ENCODE data around the gene TUBGCP2. TPM values are rescaled to one million over a fixed set of nuclear protein-coding genes. Genes with fewer than 3 reads are reported as not detected.
A peak's percentile ranks its signal among the peaks of the same experiment; 100 is the strongest.

Gene TUBGCP2
- total and polyA plus RNA-seq, 2 of the 13 experiments (the other 11 are each of a cell fraction or from before 2014, with no cell fraction given): 21.3 to 34.5 TPM

- TF ChIP-seq BCLAF1 (IDR thresholded peaks at IDR 0.05) (no peak), ZNF788 (CRISPR knock-in tag; IDR thresholded peaks at IDR 0.05; ENCODE audit: borderline replicate concordance) (peak; percentile 5; the same call in 1 of the 2 replicates), HNRNPUL1 (IDR thresholded peaks at IDR 0.05; ENCODE audit: low read depth, low read length) (no peak), SPEN (CRISPR knock-in tag; IDR thresholded peaks at IDR 0.05; ENCODE audit: low read depth) (peak; percentile 11; the same call in 1 of the 2 replicates), TARDBP (CRISPR knock-in tag; IDR thresholded peaks at IDR 0.05) (no peak), SP5 (CRISPR knock-in tag; IDR thresholded peaks at IDR 0.05; ENCODE audit: borderline replicate concordance, low read depth) (no peak), DMTF1 (CRISPR knock-in tag; IDR thresholded peaks at IDR 0.05) (no peak), HNF1A (IDR thresholded peaks at IDR 0.05; ENCODE audit: low read depth) (no peak), HNF1A (CRISPR knock-in tag; IDR thresholded peaks at IDR 0.05; ENCODE audit: borderline replicate concordance) (no peak), ZKSCAN8 (CRISPR knock-in tag; IDR thresholded peaks at IDR 0.05; ENCODE audit: borderline replicate concordance) (no peak), DDIT3 (CRISPR knock-in tag; IDR thresholded peaks at IDR 0.05) (no peak), ZNF530 (CRISPR knock-in tag; IDR thresholded peaks at IDR 0.05; ENCODE audit: low read depth) (no peak), CEBPB (IDR thresholded peaks at IDR 0.05; ENCODE audit: borderline replicate concordance, low read depth, low read length) (no peak), SP2 (CRISPR knock-in tag; IDR thresholded peaks at IDR 0.05) (no peak), RFXAP (CRISPR knock-in tag; IDR thresholded peaks at IDR 0.05; ENCODE audit: borderline replicate concordance) (no peak), RFXANK (CRISPR knock-in tag; IDR thresholded peaks at IDR 0.05) (no peak), ZMYM4 (CRISPR knock-in tag; IDR thresholded peaks at IDR 0.05) (no peak), EED (CRISPR knock-in tag; IDR thresholded peaks at IDR 0.05) (no peak; the same call in 1 of the 2 replicates), HINFP (CRISPR knock-in tag; IDR thresholded peaks at IDR 0.05; ENCODE audit: low read depth) (no peak)
Observed at GRCh38 chr10:133356549-133357284, 48.0 kb upstream of the TUBGCP2 start (continued).
